ENCODE measurements around the gene PSMA3.
"Not testable (repeated sequence)": the region's sequence is repeated elsewhere in the genome, so short reads cannot be mapped to it uniquely, and the experiment has no call there.

The PSMA3 gene

DNA sequence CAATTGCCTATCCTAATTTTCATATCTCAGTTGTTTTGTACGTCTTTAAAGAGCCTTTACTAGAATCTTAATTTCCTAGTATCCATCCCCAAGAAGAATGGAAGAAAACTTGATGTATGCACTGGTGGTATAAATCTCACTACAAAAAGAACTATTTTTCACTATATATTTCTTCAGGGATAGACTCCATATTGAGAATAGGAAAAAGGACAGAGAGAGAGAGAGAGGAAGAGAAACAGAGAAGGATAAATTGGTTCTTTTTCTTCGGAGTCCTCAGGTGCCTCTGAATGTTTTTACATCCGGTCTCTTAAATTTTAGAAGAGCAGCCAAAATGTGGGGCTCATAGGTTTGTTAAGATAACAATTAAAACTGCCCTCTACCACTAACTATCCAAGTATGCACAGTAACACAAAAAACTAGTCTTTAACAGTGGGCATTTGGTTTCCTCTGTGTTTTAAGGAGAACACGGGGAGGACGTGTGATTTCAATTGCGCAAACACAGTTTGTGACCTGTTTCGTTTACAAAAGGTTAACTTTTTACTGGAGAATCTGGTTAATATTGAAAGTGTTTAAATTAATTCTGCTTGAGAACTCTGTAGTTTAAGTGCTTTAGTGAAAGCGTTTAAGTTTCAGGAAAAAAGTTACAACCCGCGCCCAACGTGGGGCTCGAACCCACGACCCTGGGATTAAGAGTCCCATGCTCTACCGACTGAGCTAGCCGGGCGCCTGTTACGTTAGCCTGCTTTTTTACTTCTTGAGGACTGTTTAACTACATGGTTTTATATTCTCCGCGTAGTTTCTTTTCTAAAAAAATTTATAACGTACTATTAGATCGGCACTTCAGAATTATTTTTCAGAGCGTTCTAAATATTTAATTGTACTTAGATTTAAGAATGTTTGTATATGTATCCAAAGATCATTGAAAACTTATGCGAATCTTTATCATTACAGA is 5.1 kb upstream of the PSMA3 start:
- DNase-seq (ENCODE audit: extremely low read depth, low read depth) = no peak
- TF ChIP-seq, protein P1, sequence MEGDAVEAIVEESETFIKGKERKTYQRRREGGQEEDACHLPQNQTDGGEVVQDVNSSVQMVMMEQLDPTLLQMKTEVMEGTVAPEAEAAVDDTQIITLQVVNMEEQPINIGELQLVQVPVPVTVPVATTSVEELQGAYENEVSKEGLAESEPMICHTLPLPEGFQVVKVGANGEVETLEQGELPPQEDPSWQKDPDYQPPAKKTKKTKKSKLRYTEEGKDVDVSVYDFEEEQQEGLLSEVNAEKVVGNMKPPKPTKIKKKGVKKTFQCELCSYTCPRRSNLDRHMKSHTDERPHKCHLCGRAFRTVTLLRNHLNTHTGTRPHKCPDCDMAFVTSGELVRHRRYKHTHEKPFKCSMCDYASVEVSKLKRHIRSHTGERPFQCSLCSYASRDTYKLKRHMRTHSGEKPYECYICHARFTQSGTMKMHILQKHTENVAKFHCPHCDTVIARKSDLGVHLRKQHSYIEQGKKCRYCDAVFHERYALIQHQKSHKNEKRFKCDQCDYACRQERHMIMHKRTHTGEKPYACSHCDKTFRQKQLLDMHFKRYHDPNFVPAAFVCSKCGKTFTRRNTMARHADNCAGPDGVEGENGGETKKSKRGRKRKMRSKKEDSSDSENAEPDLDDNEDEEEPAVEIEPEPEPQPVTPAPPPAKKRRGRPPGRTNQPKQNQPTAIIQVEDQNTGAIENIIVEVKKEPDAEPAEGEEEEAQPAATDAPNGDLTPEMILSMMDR (IDR thresholded peaks at IDR 0.05; ENCODE audit: low read depth, low read length, missing control alignments) = no peak
- peak overlapping the region; percentile 59 for H3K4me3 ChIP-seq (replicated peaks; ENCODE audit: low read depth, low read length)

DNA sequence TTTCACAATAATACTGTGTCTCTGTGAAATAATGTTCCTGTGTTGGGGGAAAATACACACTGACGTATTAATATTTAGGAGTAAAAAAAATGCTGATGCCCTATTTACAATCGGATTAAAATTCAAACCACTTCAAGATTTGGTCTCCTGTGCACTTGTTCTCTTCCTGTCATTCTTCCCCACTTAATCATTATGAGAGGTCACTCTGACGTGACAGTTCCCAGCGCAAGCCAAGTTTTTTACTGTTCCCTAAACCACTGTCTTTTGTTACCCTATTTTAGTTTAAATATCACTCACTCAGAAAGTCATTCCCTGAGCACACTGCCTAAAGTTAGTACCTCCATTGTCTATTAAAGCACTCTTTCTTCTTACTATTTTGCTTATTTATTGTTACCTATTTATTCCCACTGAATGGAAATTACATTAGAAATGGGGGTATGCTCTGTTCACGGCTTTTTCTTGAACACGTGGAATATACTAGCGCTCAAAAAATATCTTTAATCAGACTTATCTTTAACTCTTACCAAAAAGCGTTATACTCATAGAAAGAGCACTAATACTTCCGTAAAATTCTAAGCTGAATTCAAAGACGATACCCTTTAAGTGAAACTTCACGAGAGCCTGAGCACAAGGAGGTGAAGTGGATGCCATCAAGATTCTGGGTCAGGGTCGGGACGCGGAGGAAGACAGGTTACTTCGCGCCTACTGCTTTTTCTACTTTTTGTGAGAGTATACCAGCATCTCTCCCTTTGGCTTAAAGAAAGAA is 670 bp upstream of the PSMA3 start:
- peak overlapping the region; percentile 71 for H3K4me3 ChIP-seq (replicated peaks; ENCODE audit: low read depth, low read length)
- no peak for DNase-seq (ENCODE audit: extremely low read depth, low read depth)
- TF ChIP-seq, protein P1 (IDR thresholded peaks at IDR 0.05; ENCODE audit: low read depth, low read length, missing control alignments) = no peak

DNA sequence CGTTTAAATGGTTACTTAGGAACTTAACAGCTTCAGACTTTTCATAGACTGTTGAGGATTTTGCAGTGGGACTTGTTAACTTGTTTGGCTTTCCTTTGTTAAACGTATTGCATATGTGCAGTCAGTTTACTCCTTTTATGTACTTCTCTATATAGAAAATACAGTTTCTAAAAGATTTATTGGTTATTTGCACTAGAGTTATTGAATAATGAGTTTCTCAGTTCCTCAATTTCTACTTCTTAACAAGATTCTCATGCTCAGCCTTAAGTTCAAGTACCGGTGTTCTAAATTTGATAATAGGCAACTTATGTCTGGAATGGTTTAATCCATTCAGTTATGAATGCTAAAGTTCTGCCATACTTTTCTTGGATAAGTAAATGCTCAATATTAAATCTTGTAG is 919 bp downstream of the PSMA3 start:
- DNase-seq (ENCODE audit: extremely low read depth, low read depth) = no peak
- H3K4me3 ChIP-seq (replicated peaks; ENCODE audit: low read depth, low read length) = peak overlapping the region; percentile 71
- TF ChIP-seq, protein P1 (IDR thresholded peaks at IDR 0.05; ENCODE audit: low read depth, low read length, missing control alignments) = no peak

DNA sequence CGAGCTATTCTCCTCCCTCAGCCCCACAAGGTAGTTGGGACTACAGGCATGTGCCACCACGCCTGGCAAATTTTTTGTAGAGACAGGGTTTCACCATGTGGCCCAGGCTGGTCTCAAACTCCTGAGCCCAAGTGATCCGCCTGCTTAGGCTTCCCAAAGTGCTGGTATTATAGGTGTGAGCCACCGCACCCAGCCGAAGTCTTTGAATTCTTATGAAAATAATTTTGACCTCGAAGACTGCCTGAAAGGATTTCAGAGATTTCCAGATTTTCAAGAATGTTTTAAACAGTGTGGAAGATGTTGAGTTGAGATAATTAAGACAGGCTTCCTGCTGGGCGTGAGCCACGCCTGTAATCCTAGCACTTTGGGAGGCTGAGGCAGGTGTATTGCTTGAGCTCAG is 5.0 kb downstream of the PSMA3 start:
- no peak for DNase-seq (ENCODE audit: extremely low read depth, low read depth)
- TF ChIP-seq, protein P1 (IDR thresholded peaks at IDR 0.05; ENCODE audit: low read depth, low read length, missing control alignments) = no peak
- no peak overlapping the region for H3K4me3 ChIP-seq (replicated peaks; ENCODE audit: low read depth, low read length)

DNA sequence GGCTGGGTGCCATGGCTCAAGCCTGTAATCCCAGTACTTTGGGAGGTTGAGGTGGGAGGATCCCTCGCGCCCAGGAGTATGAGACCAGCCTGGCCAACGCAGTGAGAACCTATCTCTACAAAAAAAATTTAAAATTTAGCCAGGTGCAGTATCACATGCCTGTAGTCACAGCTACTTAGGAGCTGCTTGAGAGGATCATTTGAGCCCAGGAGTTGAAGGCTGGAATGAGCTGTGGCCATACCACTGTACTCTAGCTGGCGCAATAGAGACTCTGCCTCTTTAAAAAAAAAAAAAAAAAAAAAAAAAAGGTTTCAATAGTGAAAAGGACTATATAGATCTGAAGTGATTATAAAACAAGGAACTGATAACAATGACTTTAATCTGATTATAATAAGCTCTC is 13.5 kb downstream of the PSMA3 start:
- H3K4me3 ChIP-seq (replicated peaks; ENCODE audit: low read depth, low read length) = no peak overlapping the region
- DNase-seq (ENCODE audit: extremely low read depth, low read depth) = no peak
- TF ChIP-seq, protein P1 (IDR thresholded peaks at IDR 0.05; ENCODE audit: low read depth, low read length, missing control alignments) = no peak

DNA sequence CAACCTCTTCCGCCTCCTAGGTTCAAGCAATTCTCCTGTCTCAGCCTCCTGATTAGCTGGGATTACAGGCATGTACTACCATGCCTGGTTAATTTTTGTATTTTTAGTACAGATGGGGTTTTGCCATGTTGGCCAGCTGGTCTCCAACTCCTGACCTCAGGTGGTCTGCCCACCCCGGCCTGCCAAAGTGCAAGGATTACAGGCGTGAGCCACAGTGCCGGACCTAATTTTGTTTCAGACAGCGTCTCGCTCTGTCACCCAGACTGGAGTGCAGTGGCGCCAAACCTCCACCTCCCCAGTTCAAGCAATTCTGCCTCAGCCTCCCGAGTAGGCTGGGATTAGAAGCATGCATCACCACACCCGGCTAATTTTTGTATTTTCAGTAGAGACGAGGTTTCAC is 17.4 kb downstream of the PSMA3 start:
- not testable (repeated sequence) for DNase-seq (ENCODE audit: extremely low read depth, low read depth); H3K4me3 ChIP-seq (replicated peaks; ENCODE audit: low read depth, low read length)

DNA sequence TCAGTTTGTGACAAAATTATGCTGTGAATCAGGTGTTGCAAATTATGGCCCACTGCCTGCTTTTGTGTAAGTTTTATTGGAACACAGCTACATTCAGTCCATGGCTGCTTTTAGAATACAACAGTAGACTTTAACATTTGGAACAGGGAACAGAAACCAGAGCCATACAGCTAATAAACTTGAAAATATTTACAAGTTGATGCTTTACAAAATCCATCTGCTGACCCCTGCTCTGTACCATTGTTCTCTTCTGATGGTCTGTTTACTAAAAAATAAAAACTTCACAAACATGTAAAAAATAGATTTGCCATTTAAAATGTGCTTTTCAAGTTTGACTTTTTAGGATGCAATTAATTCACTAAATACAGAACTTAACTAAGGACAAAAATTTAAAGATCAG is 20.8 kb downstream of the PSMA3 start:
- TF ChIP-seq, protein P1 (IDR thresholded peaks at IDR 0.05; ENCODE audit: low read depth, low read length, missing control alignments) = no peak

More for the DNA sequence above, 20.8 kb downstream of the PSMA3 start:
- H3K4me3 ChIP-seq (replicated peaks; ENCODE audit: low read depth, low read length) = no peak overlapping the region
- no peak for DNase-seq (ENCODE audit: extremely low read depth, low read depth)
